Testis (tissue), 2 donors: Measurements from ENCODE around the gene PLAAT5.

Source experiments
- CTCF ChIP-seq, 3 experiments: fragments of 450-650 bp in 2 of 3; fragments of 200-600 bp in 1 of 3; sonication (generic) in 1 of 3; IDR thresholded peaks; one replicate each; pipeline ENCODE4 v1.5.1; 2016 to 2019; ENCODE audit warnings: antibody characterized with exemption in 3 of 3, mild to moderate bottlenecking in 2 of 3, moderate library complexity in 1 of 3
- POLR2A ChIP-seq: fragments of 450-650 bp; IDR thresholded peaks from one replicate; pipeline ENCODE4 v1.6.1; 2017; ENCODE audit warnings: antibody characterized with exemption, mild to moderate bottlenecking, moderate library complexity

GRCh38 chr11:63494975-63495374 is 4.0 kb upstream of the PLAAT5 start:
- no peak for TF ChIP-seq CTCF (IDR thresholded peaks at IDR 0.05)
- no peak for TF ChIP-seq POLR2A
